ENCODE results near the gene CTNNA3.

CTNNA3 gene

DNA sequence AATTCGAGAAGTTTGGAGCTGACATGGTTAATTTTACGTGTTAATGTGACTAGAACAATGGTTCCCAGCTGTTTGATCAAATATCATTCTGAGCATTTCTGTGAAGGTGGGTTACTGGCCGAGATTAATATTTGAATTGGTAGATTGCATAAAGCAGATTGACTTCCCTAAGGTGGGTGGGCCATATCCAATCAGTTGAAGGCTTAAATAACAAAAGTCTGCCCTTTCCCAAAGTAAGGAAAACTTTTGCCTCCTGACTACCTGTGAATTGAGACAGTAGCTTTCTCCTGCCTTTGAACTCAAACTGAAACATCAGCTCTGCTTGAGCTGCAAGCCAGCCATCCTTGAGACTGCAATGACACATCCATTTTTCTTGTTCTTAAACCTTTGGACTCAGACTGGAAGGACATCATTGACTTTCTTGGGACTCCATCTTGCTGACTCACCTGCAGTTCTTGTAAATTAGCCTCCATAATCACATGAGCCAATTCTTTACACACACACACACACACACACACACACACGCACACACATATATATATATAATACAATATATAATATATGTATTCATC is 833.2 kb downstream of the CTNNA3 start:
- no peaks in the 10 kb centered on the region for H3K36me3 ChIP-seq (ENCODE audit: insufficient read depth, low read length)
- H3K9me3 ChIP-seq (replicated peaks; ENCODE audit: low read length) = no peaks in the 10 kb centered on the region
- no peaks in the 10 kb centered on the region for H3K4me1 ChIP-seq (ENCODE audit: control insufficient read depth, insufficient read depth, low read length)
- no peaks in the 10 kb centered on the region for H3K27me3 ChIP-seq (ENCODE audit: control insufficient read depth, insufficient read depth, low read length)
- H3K4me2 ChIP-seq (ENCODE audit: low read length) = no peak overlapping the region
- H3K9ac ChIP-seq (ENCODE audit: low read depth, low read length) = no peak overlapping the region
- H3K4me3 ChIP-seq (ENCODE audit: low read length) = no peak overlapping the region

DNA sequence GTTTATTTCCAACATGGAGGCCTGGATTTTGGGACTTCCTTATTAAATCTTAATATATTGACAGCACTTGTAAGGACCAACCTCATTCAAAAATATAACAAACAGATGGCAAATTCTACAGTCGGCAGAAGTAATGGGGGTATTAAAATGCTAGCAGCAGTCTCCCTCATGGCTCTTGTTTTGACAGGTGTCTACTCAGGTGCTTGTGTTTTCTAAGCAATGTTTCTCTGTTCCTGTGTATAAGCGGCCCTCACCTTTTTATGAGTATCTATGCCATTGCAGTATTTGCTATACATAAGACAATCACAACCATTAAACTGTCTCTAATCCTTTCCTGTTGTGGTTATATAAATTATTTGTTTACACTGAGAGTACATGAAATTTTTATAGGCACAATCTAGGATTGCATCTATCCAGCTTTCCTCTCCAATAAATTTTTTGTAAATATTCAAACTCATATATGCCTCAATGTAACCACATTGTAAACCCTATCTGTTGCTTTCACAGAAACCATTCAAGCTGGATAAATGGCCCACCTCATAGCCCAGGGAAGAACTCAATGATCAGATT is 835.5 kb downstream of the CTNNA3 start:
- Histone ChIP-seq H3K36me3 (ENCODE audit: insufficient read depth, low read length) (no peaks in the 10 kb centered on the region), H3K9ac (ENCODE audit: low read depth, low read length) (no peak overlapping the region)

DNA sequence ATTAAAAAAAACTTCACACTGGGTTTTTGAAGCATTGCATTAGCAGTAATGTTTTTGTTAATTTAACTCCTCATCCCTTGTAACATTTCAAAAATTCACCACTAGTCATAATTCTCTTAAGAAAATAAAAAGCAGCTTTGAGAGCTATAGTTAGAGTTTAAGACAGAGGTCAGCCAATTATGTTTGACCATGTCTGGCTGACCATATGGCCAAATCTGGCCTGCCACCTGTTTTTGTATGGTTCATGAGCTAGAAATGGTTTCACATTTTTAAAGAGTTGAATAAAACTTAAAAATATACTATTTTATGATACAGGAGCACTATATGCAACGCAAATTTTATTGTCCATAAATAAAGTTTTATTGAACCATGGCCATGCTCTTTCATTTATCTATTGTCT is 843.2 kb downstream of the CTNNA3 start:
- Histone ChIP-seq H3K4me2 (ENCODE audit: low read length) (no peak overlapping the region), H3K36me3 (ENCODE audit: insufficient read depth, low read length) (no peaks in the 10 kb centered on the region), H3K9ac (ENCODE audit: low read depth, low read length) (no peak overlapping the region), H3K9me3 (replicated peaks; ENCODE audit: low read length) (no peaks in the 10 kb centered on the region), H3K27me3 (ENCODE audit: control insufficient read depth, insufficient read depth, low read length) (no peaks in the 10 kb centered on the region), H3K4me3 (ENCODE audit: low read length) (no peak overlapping the region), H3K4me1 (ENCODE audit: control insufficient read depth, insufficient read depth, low read length) (no peaks in the 10 kb centered on the region)

More for the DNA sequence above, 835.5 kb downstream of the CTNNA3 start:
- Histone ChIP-seq H3K4me1 (ENCODE audit: control insufficient read depth, insufficient read depth, low read length) (no peaks in the 10 kb centered on the region), H3K27me3 (ENCODE audit: control insufficient read depth, insufficient read depth, low read length) (no peaks in the 10 kb centered on the region), H3K4me2 (ENCODE audit: low read length) (no peak overlapping the region), H3K4me3 (ENCODE audit: low read length) (no peak overlapping the region), H3K9me3 (replicated peaks; ENCODE audit: low read length) (no peaks in the 10 kb centered on the region)

DNA sequence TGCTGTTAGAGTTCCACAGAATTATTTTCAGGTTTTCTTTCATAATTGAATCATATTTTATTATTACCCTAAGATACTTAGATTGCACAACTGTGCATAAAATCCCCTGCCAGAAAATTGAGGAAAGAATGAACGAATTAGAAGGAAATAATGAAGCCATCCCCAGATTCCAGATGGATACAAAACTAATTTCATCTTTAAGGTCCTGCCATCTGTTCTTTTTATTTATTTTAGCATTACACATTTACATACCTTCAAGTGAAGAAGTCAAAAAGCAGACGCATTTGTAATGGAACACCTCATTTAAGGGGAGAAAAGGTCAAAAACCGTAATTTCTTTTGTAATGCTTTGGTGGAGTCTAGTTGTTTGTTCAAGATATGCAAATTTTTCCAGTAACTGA is 847.1 kb downstream of the CTNNA3 start:
- Histone ChIP-seq H3K27me3 (ENCODE audit: control insufficient read depth, insufficient read depth, low read length) (no peaks in the 10 kb centered on the region), H3K4me3 (ENCODE audit: low read length) (no peak overlapping the region), H3K4me2 (ENCODE audit: low read length) (no peak overlapping the region), H3K9ac (ENCODE audit: low read depth, low read length) (no peak overlapping the region), H3K9me3 (replicated peaks; ENCODE audit: low read length) (no peaks in the 10 kb centered on the region), H3K4me1 (ENCODE audit: control insufficient read depth, insufficient read depth, low read length) (no peaks in the 10 kb centered on the region), H3K36me3 (ENCODE audit: insufficient read depth, low read length) (no peaks in the 10 kb centered on the region)

DNA sequence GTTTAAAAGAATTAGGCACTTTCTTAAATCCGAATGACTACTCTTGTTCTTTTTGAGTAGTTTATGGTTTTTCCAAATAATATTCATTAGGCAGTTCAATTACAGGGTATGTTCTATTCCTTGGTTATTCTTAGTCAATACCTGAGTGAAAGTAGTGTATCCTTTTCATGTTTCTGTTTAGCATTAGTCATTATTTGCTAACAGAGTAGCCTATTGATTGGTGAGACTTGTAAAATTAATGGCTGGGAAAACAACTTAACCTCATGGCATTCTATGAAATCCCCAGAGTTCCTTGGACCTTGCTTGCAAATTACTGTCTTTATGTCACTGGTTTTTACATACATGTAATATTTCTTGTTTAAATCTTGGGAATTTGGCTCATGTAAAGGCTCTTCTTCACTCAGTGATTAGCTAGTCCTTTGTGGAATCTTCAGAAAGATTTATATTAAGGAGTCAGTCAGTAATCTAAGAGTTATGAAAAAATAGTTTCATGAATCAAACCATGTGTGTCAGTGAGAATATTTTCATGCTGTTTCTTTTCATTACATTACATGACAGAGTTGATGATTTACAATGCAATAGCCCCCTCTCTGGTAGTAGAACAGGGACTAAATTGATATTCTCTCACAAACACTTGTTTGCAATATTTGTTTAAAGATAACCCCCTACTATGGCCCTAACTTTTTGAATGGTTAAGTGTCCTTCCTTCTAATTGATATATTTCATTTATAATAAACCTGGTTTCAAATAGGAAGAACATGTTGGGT is 851.6 kb downstream of the CTNNA3 start:
- no peaks in the 10 kb centered on the region for H3K27me3 ChIP-seq (ENCODE audit: control insufficient read depth, insufficient read depth, low read length)
- H3K36me3 ChIP-seq (ENCODE audit: insufficient read depth, low read length) = no peaks in the 10 kb centered on the region
- H3K9ac ChIP-seq (ENCODE audit: low read depth, low read length) = no peak overlapping the region
- no peak overlapping the region for H3K4me2 ChIP-seq (ENCODE audit: low read length)
- no peak overlapping the region for H3K4me3 ChIP-seq (ENCODE audit: low read length)
- no peaks in the 10 kb centered on the region for H3K9me3 ChIP-seq (replicated peaks; ENCODE audit: low read length)
- no peaks in the 10 kb centered on the region for H3K4me1 ChIP-seq (ENCODE audit: control insufficient read depth, insufficient read depth, low read length)

DNA sequence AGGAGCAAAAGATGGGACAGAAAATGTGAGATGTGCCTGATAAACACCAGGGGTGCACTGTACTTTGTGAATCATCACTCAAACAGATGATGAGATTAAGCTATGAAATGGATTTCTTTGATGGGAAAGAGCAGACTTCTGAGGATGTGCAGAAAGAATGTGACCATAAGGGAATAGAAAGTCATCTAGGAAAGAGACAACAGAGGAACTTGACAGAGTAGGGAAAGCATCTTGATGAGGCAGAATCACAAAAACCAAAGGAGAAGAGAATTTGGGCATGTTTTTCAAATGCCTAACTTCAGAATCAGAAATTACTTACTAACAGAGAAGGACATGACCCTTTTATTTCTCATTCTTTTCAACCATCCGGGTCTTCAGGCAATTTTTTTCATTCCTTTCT is 852.6 kb downstream of the CTNNA3 start:
- peaks cover 3% of the 10 kb centered on the region for H3K4me1 ChIP-seq (ENCODE audit: control insufficient read depth, insufficient read depth, low read length)
- no peak overlapping the region for H3K9ac ChIP-seq (ENCODE audit: low read depth, low read length)
- no peaks in the 10 kb centered on the region for H3K36me3 ChIP-seq (ENCODE audit: insufficient read depth, low read length)
- no peaks in the 10 kb centered on the region for H3K9me3 ChIP-seq (replicated peaks; ENCODE audit: low read length)
- H3K4me2 ChIP-seq (ENCODE audit: low read length) = no peak overlapping the region
- H3K4me3 ChIP-seq (ENCODE audit: low read length) = no peak overlapping the region
- H3K27me3 ChIP-seq (ENCODE audit: control insufficient read depth, insufficient read depth, low read length) = no peaks in the 10 kb centered on the region

DNA sequence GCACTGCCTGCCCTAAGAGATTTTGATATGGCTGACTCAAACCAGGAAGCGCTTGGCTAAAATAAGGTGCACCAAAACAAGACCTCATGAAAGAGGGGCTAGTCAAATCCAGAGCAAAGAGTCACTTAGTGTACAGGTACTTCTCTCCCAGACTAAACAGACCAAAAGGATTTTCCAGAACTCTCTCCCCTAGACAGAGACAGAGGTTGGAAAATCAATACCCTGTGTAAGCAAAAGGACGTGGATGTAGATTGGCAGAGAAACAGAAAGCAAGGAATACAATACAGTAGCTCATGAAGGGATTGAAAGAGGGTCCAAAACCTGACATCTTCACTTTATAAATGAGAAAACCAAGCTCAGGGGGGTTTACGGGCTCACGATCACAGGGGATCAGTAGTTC is 853.1 kb downstream of the CTNNA3 start:
- Histone ChIP-seq H3K27me3 (ENCODE audit: control insufficient read depth, insufficient read depth, low read length) (no peaks in the 10 kb centered on the region), H3K4me3 (ENCODE audit: low read length) (no peak overlapping the region), H3K9me3 (replicated peaks; ENCODE audit: low read length) (no peaks in the 10 kb centered on the region), H3K4me1 (ENCODE audit: control insufficient read depth, insufficient read depth, low read length) (peaks cover 8% of the 10 kb centered on the region), H3K4me2 (ENCODE audit: low read length) (no peak overlapping the region), H3K36me3 (ENCODE audit: insufficient read depth, low read length) (no peaks in the 10 kb centered on the region), H3K9ac (ENCODE audit: low read depth, low read length) (no peak overlapping the region)

DNA sequence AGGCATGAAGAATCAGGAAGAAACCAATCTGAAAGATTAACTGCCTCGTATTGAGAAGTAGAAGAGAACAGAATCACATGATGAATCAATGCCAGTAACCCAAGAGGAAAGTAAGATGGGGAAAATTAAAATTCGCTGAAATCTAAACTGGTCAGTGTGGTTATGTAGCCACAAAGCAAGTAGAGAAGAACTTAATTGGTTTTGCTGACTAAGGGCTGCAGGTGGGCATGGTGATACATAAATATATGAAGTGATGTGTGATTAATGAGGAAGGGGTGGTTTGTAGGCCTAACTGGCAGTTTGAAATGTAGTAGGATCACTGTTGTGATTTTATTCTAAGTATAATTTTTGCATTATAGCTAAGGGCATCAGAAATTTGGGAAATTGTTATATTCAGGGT is 853.6 kb downstream of the CTNNA3 start:
- Histone ChIP-seq H3K9me3 (replicated peaks; ENCODE audit: low read length) (no peaks in the 10 kb centered on the region), H3K4me2 (ENCODE audit: low read length) (no peak overlapping the region), H3K36me3 (ENCODE audit: insufficient read depth, low read length) (no peaks in the 10 kb centered on the region), H3K4me3 (ENCODE audit: low read length) (no peak overlapping the region), H3K9ac (ENCODE audit: low read depth, low read length) (no peak overlapping the region), H3K4me1 (ENCODE audit: control insufficient read depth, insufficient read depth, low read length) (peaks cover 13% of the 10 kb centered on the region), H3K27me3 (ENCODE audit: control insufficient read depth, insufficient read depth, low read length) (no peaks in the 10 kb centered on the region)

DNA sequence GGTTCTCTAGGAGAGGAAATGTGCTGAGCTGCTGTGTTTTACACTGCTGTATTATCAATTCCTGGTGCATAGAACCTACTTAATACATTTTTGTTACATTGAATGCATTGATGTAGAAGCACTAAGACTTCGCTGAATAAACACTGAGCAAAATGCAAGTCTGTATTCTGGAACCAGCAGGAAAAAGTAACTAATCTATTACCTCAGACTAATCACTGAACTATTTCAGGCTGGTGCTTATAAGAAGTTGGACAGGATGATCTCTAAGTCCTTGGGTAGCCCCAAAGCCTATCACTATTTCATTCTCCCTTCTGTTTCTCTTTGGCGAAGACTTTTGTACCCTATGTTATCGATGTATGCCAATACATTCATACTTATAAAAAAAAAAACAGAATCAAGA is 857.3 kb downstream of the CTNNA3 start:
- peaks cover 28% of the 10 kb centered on the region for H3K4me1 ChIP-seq (ENCODE audit: control insufficient read depth, insufficient read depth, low read length)
- no peak overlapping the region for H3K4me2 ChIP-seq (ENCODE audit: low read length)
- no peaks in the 10 kb centered on the region for H3K27me3 ChIP-seq (ENCODE audit: control insufficient read depth, insufficient read depth, low read length)
- H3K4me3 ChIP-seq (ENCODE audit: low read length) = no peak overlapping the region
- no peaks in the 10 kb centered on the region for H3K9me3 ChIP-seq (replicated peaks; ENCODE audit: low read length)
- H3K9ac ChIP-seq (ENCODE audit: low read depth, low read length) = no peak overlapping the region
- no peaks in the 10 kb centered on the region for H3K36me3 ChIP-seq (ENCODE audit: insufficient read depth, low read length)

DNA sequence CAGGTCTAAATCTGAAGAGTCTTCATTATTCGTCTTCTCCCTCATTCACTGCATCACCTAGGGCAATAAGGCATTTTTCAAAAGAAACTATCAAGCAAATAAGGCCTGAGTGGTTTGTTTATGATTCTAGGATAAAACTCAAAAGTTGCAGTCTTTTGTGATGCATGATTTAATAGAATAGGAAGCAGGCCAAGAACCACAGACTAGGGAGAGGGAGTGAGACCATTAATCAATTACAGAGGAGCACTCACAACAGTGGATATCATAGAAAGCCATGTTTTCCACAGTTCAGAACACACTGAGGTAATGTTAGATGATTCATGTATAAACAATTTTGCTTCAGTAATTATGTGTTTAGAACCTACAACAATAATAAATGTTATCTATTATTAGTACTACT is 858.0 kb downstream of the CTNNA3 start:
- no peaks in the 10 kb centered on the region for H3K27me3 ChIP-seq (ENCODE audit: control insufficient read depth, insufficient read depth, low read length)

DNA sequence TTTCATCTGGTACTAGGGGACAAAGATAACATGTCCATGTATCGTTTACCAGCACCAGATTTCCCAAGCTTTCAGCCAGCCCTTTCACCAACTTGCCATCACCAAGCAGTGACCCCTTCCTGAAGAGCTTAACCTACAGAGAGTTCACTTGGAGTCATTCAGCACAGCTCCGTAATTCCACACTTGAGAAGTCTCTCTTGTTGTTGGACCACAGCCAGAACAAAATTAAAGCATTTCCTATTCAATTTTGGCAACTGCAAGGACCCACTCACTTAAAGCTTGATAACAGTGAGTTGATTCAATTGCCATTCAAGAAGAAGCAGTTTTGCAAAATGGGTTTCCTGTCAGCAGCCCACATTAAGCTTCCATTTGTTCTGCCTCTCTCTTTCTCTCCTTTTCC is 858.7 kb downstream of the CTNNA3 start:
- no peak overlapping the region for H3K9ac ChIP-seq (ENCODE audit: low read depth, low read length)
- no peaks in the 10 kb centered on the region for H3K27me3 ChIP-seq (ENCODE audit: control insufficient read depth, insufficient read depth, low read length)
- H3K4me2 ChIP-seq (ENCODE audit: low read length) = no peak overlapping the region
- no peaks in the 10 kb centered on the region for H3K9me3 ChIP-seq (replicated peaks; ENCODE audit: low read length)
- H3K4me3 ChIP-seq (ENCODE audit: low read length) = no peak overlapping the region
- H3K36me3 ChIP-seq (ENCODE audit: insufficient read depth, low read length) = no peaks in the 10 kb centered on the region
- H3K4me1 ChIP-seq (ENCODE audit: control insufficient read depth, insufficient read depth, low read length) = peaks cover 28% of the 10 kb centered on the region

More for the DNA sequence above, 858.0 kb downstream of the CTNNA3 start:
- Histone ChIP-seq H3K4me2 (ENCODE audit: low read length) (no peak overlapping the region), H3K4me1 (ENCODE audit: control insufficient read depth, insufficient read depth, low read length) (peaks cover 28% of the 10 kb centered on the region), H3K4me3 (ENCODE audit: low read length) (no peak overlapping the region), H3K9me3 (replicated peaks; ENCODE audit: low read length) (no peaks in the 10 kb centered on the region), H3K9ac (ENCODE audit: low read depth, low read length) (no peak overlapping the region), H3K36me3 (ENCODE audit: insufficient read depth, low read length) (no peaks in the 10 kb centered on the region)

DNA sequence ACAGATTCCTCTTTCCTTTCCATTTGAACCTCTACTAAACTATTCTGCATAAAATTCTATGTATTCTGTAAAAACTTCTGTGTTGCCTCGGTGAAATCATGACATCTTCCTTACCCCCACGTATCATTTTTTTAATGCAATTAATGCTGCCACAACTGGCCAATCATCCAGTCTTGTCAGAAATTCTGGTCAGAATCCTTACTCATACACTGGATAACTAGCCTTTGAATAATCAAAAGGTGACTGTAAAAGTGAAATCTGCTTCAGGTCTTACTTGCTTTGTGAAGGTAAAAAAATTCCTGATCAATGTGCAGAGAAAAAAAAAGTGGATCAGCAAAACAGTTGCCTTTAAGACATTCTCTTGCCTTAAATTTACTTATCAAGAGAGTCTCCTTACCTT is 859.2 kb downstream of the CTNNA3 start:
- Histone ChIP-seq H3K4me3 (ENCODE audit: low read length) (no peak overlapping the region), H3K27me3 (ENCODE audit: control insufficient read depth, insufficient read depth, low read length) (no peaks in the 10 kb centered on the region), H3K9ac (ENCODE audit: low read depth, low read length) (no peak overlapping the region), H3K36me3 (ENCODE audit: insufficient read depth, low read length) (no peaks in the 10 kb centered on the region), H3K4me1 (ENCODE audit: control insufficient read depth, insufficient read depth, low read length) (peaks cover 28% of the 10 kb centered on the region), H3K9me3 (replicated peaks; ENCODE audit: low read length) (no peaks in the 10 kb centered on the region), H3K4me2 (ENCODE audit: low read length) (no peak overlapping the region)

All from skeletal muscle satellite cell (primary cell).